PC-9 (cell line): Measurements from ENCODE around the gene TRPV6.

Source experiments
- CTCF ChIP-seq: fragments of 200-600 bp; sonication (generic); conservative IDR thresholded peaks from 2 replicates; pipeline ENCODE4 v1.6.1; 2017; ENCODE audit warnings: mixed run types, antibody characterized with exemption, mild to moderate bottlenecking, moderate library complexity
- EZH2 ChIP-seq: fragments of 200-600 bp; sonication (generic); IDR thresholded peaks from 2 replicates; pipeline ENCODE4 v1.8.0; 2017; ENCODE audit warnings: antibody characterized with exemption, low read depth

- TF ChIP-seq CTCF (peak; percentile 91), EZH2 (no peak)
Observed at GRCh38 chr7:142880876-142881505, 4.6 kb downstream of the TRPV6 start.
